ENCODE measurements around the gene UBN2.

The UBN2 gene

GRCh38 chr7:139339025-139339424, 108.0 kb downstream of the UBN2 start:
- Histone ChIP-seq H3K4me3 (ENCODE audit: low read depth, low read length) (no peak overlapping the region), H3K9me3 (ENCODE audit: control insufficient read depth, insufficient read depth, low read depth, low read length) (no peaks in the 10 kb centered on the region), H3K36me3 (ENCODE audit: control insufficient read depth in 2 of 2, insufficient read depth in 1 of 2, low read length in 2 of 2) (peaks cover 0 to 4% of the 10 kb centered on the region in 2 experiments; a peak in 2 of 3 replicates), H3K27ac (ENCODE audit: extremely low read depth, low read depth, low read length) (no peak overlapping the region), H3K4me1 (ENCODE audit: control insufficient read depth, insufficient read depth, low read length) (no peaks in the 10 kb centered on the region)
- peak; percentile 28; the same call in 1 of the 2 replicates for TF ChIP-seq ZBTB17 (tag by site-specific recombination; IDR thresholded peaks at IDR 0.05)
- no peak for TF ChIP-seq GLI4 (tag by site-specific recombination; IDR thresholded peaks at IDR 0.05)
- POLR2A ChIA-PET: interaction anchor here (1.4 to 2.7 kb wide), 2 partner anchors 21 to 97 kb away, joined by 5 to 35 read pairs; partner anchors contain the start of gene LUC7L2
- CTCF ChIA-PET: interaction anchor here (0.7 to 1.4 kb wide), 3 partner anchors 9 to 218 kb away, joined by 3 to 9 read pairs (median 5); no protein-coding TSS in a partner anchor

- H3K4me3 ChIP-seq (ENCODE audit: low read depth, low read length): peak overlapping the region; percentile 95
- H3K27ac ChIP-seq (ENCODE audit: extremely low read depth, low read depth, low read length): no peak overlapping the region
- POLR2A ChIA-PET: interaction anchor here (0.6 to 2.7 kb wide), 5 partner anchors 10 to 220 kb away, joined by 3 to 35 read pairs (median 5); partner anchors contain the start of gene LUC7L2
- peaks cover 0 to 4% of the 10 kb centered on the region in 2 experiments; a peak in 2 of 3 replicates for H3K36me3 ChIP-seq (ENCODE audit: control insufficient read depth in 2 of 2, insufficient read depth in 1 of 2, low read length in 2 of 2)
- H3K4me1 ChIP-seq (ENCODE audit: control insufficient read depth, insufficient read depth, low read length): no peaks in the 10 kb centered on the region
- H3K9me3 ChIP-seq (ENCODE audit: control insufficient read depth, insufficient read depth, low read depth, low read length): no peaks in the 10 kb centered on the region
- CTCF ChIA-PET: interaction anchor here (0.7 to 1.4 kb wide), 6 partner anchors 10 to 217 kb away, joined by 3 to 9 read pairs (median 3); no protein-coding TSS in a partner anchor
- TF ChIP-seq ZNF624 (tag by site-specific recombination; IDR thresholded peaks at IDR 0.05) (no peak), ZNF148 (tag by site-specific recombination; IDR thresholded peaks at IDR 0.05; ENCODE audit: borderline replicate concordance) (no peak), SCRT1 (tag by site-specific recombination; IDR thresholded peaks at IDR 0.05; ENCODE audit: borderline replicate concordance) (no peak), ZEB2 (tag by site-specific recombination; IDR thresholded peaks at IDR 0.05) (no peak), ZFP41 (tag by site-specific recombination; IDR thresholded peaks at IDR 0.05; ENCODE audit: borderline replicate concordance) (no peak), ZSCAN30 (tag by site-specific recombination; IDR thresholded peaks at IDR 0.05) (no peak), ZNF426 (tag by site-specific recombination; IDR thresholded peaks at IDR 0.05) (no peak), ZBTB26 (tag by site-specific recombination; optimal IDR thresholded peaks at IDR 0.05) (no peak), ZNF292 (tag by site-specific recombination; IDR thresholded peaks at IDR 0.05; ENCODE audit: borderline replicate concordance, low read depth) (no peak), PRDM10 (tag by site-specific recombination; IDR thresholded peaks at IDR 0.05) (no peak), HOXD13 (CRISPR knock-in tag; IDR thresholded peaks at IDR 0.05; ENCODE audit: borderline replicate concordance) (no peak), ZNF654 (tag by site-specific recombination; IDR thresholded peaks at IDR 0.05; ENCODE audit: low read depth) (no peak), BCL6B (tag by site-specific recombination; IDR thresholded peaks at IDR 0.05) (no peak), ZNF701 (tag by site-specific recombination; IDR thresholded peaks at IDR 0.05) (0 out of 2 replicates have a peak, but pooled peaks have one; percentile 56), ZBTB6 (tag by site-specific recombination; IDR thresholded peaks at IDR 0.05) (no peak), ZNF670 (tag by site-specific recombination; IDR thresholded peaks at IDR 0.05; ENCODE audit: low read depth) (no peak), YY1 (tag by site-specific recombination; IDR thresholded peaks at IDR 0.05) (no peak), ZNF354C (tag by site-specific recombination; IDR thresholded peaks at IDR 0.05; ENCODE audit: borderline replicate concordance, low read depth) (no peak)
These were observed 108.6 kb downstream of the UBN2 start for GRCh38 chr7:139339698-139340036.
